Uterus (tissue), 4 donors: ENCODE results near the gene NOMO2. TPM values are rescaled to one million over a fixed set of nuclear protein-coding genes. Genes with fewer than 3 reads are reported as not detected.
"Not testable (repeated sequence)": the region's sequence is repeated elsewhere in the genome, so short reads cannot be mapped to it uniquely, and the experiment has no call there.

Source experiments
- DNase-seq, 2 donors: peaks; one replicate each; pipeline ENCODE4 v3.0.0-alpha.2; 2019 to 2020
- H3K27ac ChIP-seq, 2 donors: fragments of 200-600 bp; sonication (generic); 1 replicate in 1 of 2; 2 replicates in 1 of 2; pipeline ENCODE4 v1.5.1; 2016 to 2018
- H3K27me3 ChIP-seq, 2 donors: fragments of 200-600 bp; sonication (generic); one replicate each; pipeline ENCODE4 v1.5.1; 2018 to 2019; ENCODE audit warnings: control low read depth in 1 of 2
- H3K36me3 ChIP-seq, 2 donors: fragments of 200-600 bp; sonication (generic); one replicate each; pipeline ENCODE4 v1.5.1; 2019; ENCODE audit warnings: control low read depth in 1 of 2
- H3K4me1 ChIP-seq, 2 donors: fragments of 200-600 bp; sonication (generic); one replicate each; pipeline ENCODE4 v1.5.1; 2018 to 2019; ENCODE audit warnings: control low read depth in 1 of 2
- H3K4me3 ChIP-seq, 2 donors: fragments of 200-600 bp; sonication (generic); 1 replicate in 1 of 2; 2 replicates in 1 of 2; pipeline ENCODE4 v1.5.1; 2018 to 2019; ENCODE audit warnings: mild to moderate bottlenecking in 1 of 2
- H3K9me3 ChIP-seq, 2 donors: fragments of 200-600 bp; sonication (generic); one replicate each; pipeline ENCODE4 v1.5.1; 2019; ENCODE audit warnings: control low read depth in 1 of 2
- CTCF ChIP-seq, 4 experiments: fragments of 200-600 bp in 2 of 4; fragments of 450-650 bp in 2 of 4; sonication (generic) in 2 of 4; IDR thresholded peaks; one replicate each; pipeline ENCODE4 v1.5.1; 2016 to 2019; ENCODE audit warnings: antibody characterized with exemption in 4 of 4, mild to moderate bottlenecking in 2 of 4, moderate library complexity in 1 of 4
- intact Hi-C: fragments of 100-400 bp; cut with DNase I; formaldehyde crosslinking; loops from one replicate; pipeline ENCODE4 v1.15.1; 2023; ENCODE audit warnings: low total_unique reads
- total RNA-seq, 4 donors: library from RNA; depleted of rRNA in 3 of 4; stranded (reverse); fragments of >200 nt in 3 of 4; gene quantifications; one replicate each; pipeline versions ENCODE4 v1.1.0 to v1.2.4, GENCODE V29; 2014 to 2023
- donor health status: DM: yes; HTN: yes; CAD: no.

NOMO2 gene
- total RNA-seq = 10 to 100 TPM; 58.2 to 84.8 (median 60.9) TPM

- intact Hi-C loops, H3K27me3 ChIP-seq, H3K4me1 ChIP-seq, H3K36me3 ChIP-seq, H3K9me3 ChIP-seq: not testable (repeated sequence)
- TF ChIP-seq CTCF (IDR thresholded peaks at IDR 0.05) = peak in 1 of 4 experiments; percentile 50
- H3K4me3 ChIP-seq = peak within 1 kb of the TSS; percentile 33 to 65
- peak within 1 kb of the TSS in 1 of 2 donors; percentile 57 for H3K27ac ChIP-seq
- DNase-seq = peak; percentile 86 to 94
Observed at GRCh38 chr16:18561727-18562314, at the start of gene NOMO2. NOMO2 (minus strand) TSS chr16:18562097; CDS start chr16:18562040, 57 bp downstream.

GRCh38 chr16:18610147-18610803 lies 48.4 kb upstream of the NOMO2 start:
- H3K9me3 ChIP-seq, H3K27me3 ChIP-seq, H3K4me1 ChIP-seq, H3K4me3 ChIP-seq, DNase-seq, intact Hi-C loops, H3K36me3 ChIP-seq, H3K27ac ChIP-seq: not testable (repeated sequence)

GRCh38 chr16:18608271-18608670 lies 46.4 kb upstream of the NOMO2 start:
- DNase-seq, H3K4me3 ChIP-seq, H3K36me3 ChIP-seq, H3K27me3 ChIP-seq, H3K27ac ChIP-seq, H3K4me1 ChIP-seq, H3K9me3 ChIP-seq, intact Hi-C loops: not testable (repeated sequence)

- H3K36me3 ChIP-seq, H3K27ac ChIP-seq, intact Hi-C loops, DNase-seq, H3K9me3 ChIP-seq, H3K4me1 ChIP-seq, H3K27me3 ChIP-seq, H3K4me3 ChIP-seq: not testable (repeated sequence)
Observed at GRCh38 chr16:18603572-18604246, 41.8 kb upstream of the NOMO2 start.

GRCh38 chr16:18598582-18598981 lies 36.7 kb upstream of the NOMO2 start:
- H3K27me3 ChIP-seq, H3K27ac ChIP-seq, H3K4me1 ChIP-seq, DNase-seq, H3K4me3 ChIP-seq, H3K9me3 ChIP-seq, intact Hi-C loops, H3K36me3 ChIP-seq: not testable (repeated sequence)

GRCh38 chr16:18597734-18598133 lies 35.8 kb upstream of the NOMO2 start:
- H3K27me3 ChIP-seq, H3K36me3 ChIP-seq, H3K9me3 ChIP-seq, H3K27ac ChIP-seq, DNase-seq, intact Hi-C loops, H3K4me3 ChIP-seq, H3K4me1 ChIP-seq: not testable (repeated sequence)

GRCh38 chr16:18597319-18597718 lies 35.4 kb upstream of the NOMO2 start:
- DNase-seq, H3K27ac ChIP-seq, H3K4me1 ChIP-seq, intact Hi-C loops, H3K27me3 ChIP-seq, H3K9me3 ChIP-seq, H3K36me3 ChIP-seq, H3K4me3 ChIP-seq: not testable (repeated sequence)

- intact Hi-C loops, H3K4me1 ChIP-seq, H3K36me3 ChIP-seq, DNase-seq, H3K27ac ChIP-seq, H3K27me3 ChIP-seq, H3K4me3 ChIP-seq, H3K9me3 ChIP-seq: not testable (repeated sequence)
Observed at GRCh38 chr16:18595796-18596195, 33.9 kb upstream of the NOMO2 start.

- DNase-seq, H3K9me3 ChIP-seq, H3K4me3 ChIP-seq, H3K36me3 ChIP-seq, intact Hi-C loops, H3K27ac ChIP-seq, H3K4me1 ChIP-seq, H3K27me3 ChIP-seq: not testable (repeated sequence)
Observed at GRCh38 chr16:18594880-18595279, 33.0 kb upstream of the NOMO2 start.

- H3K27ac ChIP-seq, H3K36me3 ChIP-seq, H3K27me3 ChIP-seq, H3K9me3 ChIP-seq, DNase-seq, intact Hi-C loops, H3K4me3 ChIP-seq, H3K4me1 ChIP-seq: not testable (repeated sequence)
Observed at GRCh38 chr16:18593904-18594303, 32.0 kb upstream of the NOMO2 start.

GRCh38 chr16:18592982-18593381 lies 31.1 kb upstream of the NOMO2 start:
- H3K27ac ChIP-seq, H3K9me3 ChIP-seq, DNase-seq, intact Hi-C loops, H3K4me1 ChIP-seq, H3K27me3 ChIP-seq, H3K36me3 ChIP-seq, H3K4me3 ChIP-seq: not testable (repeated sequence)

GRCh38 chr16:18591908-18592307 lies 30.0 kb upstream of the NOMO2 start:
- not testable (repeated sequence) for H3K9me3 ChIP-seq

More at GRCh38 chr16:18591908-18592307, 30.0 kb upstream of the NOMO2 start:
- H3K27ac ChIP-seq, H3K27me3 ChIP-seq, H3K4me3 ChIP-seq, H3K4me1 ChIP-seq, intact Hi-C loops, H3K36me3 ChIP-seq, DNase-seq: not testable (repeated sequence)
